Hepatocyte (in vitro differentiated cells): ENCODE results near the gene APOLD1. TPM values are rescaled to one million over a fixed set of nuclear protein-coding genes. Genes with fewer than 3 reads are reported as not detected.
A peak's percentile ranks its signal among the peaks of the same experiment; 100 is the strongest.

Experiments
- DNase-seq: peaks from one replicate; pipeline ENCODE4 v3.0.0-alpha.2; 2016; ENCODE audit warnings: low spot score
- H2AFZ ChIP-seq: fragments of 200-600 bp; sonication (generic); 2 replicates; pipeline ENCODE4 v1.6.0; 2016; ENCODE audit warnings: antibody characterized with exemption, mild to moderate bottlenecking
- H3K27ac ChIP-seq: fragments of 200-600 bp; sonication (generic); 2 replicates; pipeline ENCODE4 v1.5.1; 2016; ENCODE audit warnings: mild to moderate bottlenecking
- H3K27me3 ChIP-seq: fragments of 200-600 bp; sonication (generic); 2 replicates; pipeline ENCODE4 v1.6.1; 2016
- H3K36me3 ChIP-seq: fragments of 200-600 bp; sonication (generic); replicated peaks from 2 replicates; pipeline ENCODE4 v1.5.1; 2016; ENCODE audit warnings: low read depth; ENCODE audit not compliant: insufficient read depth
- H3K4me1 ChIP-seq: fragments of 200-600 bp; sonication (generic); 2 replicates; pipeline ENCODE4 v1.5.1; 2016; ENCODE audit warnings: mild to moderate bottlenecking, moderate library complexity; ENCODE audit not compliant: insufficient read depth
- H3K4me2 ChIP-seq: fragments of 200-600 bp; sonication (generic); 2 replicates; pipeline ENCODE4 v1.6.0; 2016
- H3K4me3 ChIP-seq: fragments of 200-600 bp; sonication (generic); 2 replicates; pipeline ENCODE4 v1.5.1; 2016; ENCODE audit warnings: mild to moderate bottlenecking
- H3K79me2 ChIP-seq: fragments of 200-600 bp; sonication (generic); 2 replicates; pipeline ENCODE4 v1.6.0; 2017; ENCODE audit warnings: mild to moderate bottlenecking
- H3K9me2 ChIP-seq: fragments of 200-600 bp; sonication (generic); replicated peaks from 2 replicates; pipeline ENCODE4 v1.6.0; 2017; ENCODE audit warnings: mild to moderate bottlenecking; ENCODE audit not compliant: insufficient read depth
- H3K9me3 ChIP-seq: fragments of 200-600 bp; sonication (generic); 2 replicates; pipeline ENCODE4 v1.5.1; 2016; ENCODE audit warnings: low read depth, mild to moderate bottlenecking
- H4K20me1 ChIP-seq: fragments of 200-600 bp; sonication (generic); 2 replicates; pipeline ENCODE4 v1.6.0; 2016; ENCODE audit warnings: mild to moderate bottlenecking; ENCODE audit not compliant: insufficient read depth, poor library complexity, severe bottlenecking
- CTCF ChIP-seq: fragments of 200-600 bp; sonication (generic); IDR thresholded peaks from 2 replicates; pipeline ENCODE4 v1.5.1; 2016; ENCODE audit warnings: antibody characterized with exemption, mild to moderate bottlenecking; ENCODE audit not compliant: poor library complexity
- EZH2 ChIP-seq: fragments of 200-600 bp; sonication (generic); IDR thresholded peaks from 2 replicates; pipeline ENCODE4 v1.6.1; 2016; ENCODE audit warnings: antibody characterized with exemption, mild to moderate bottlenecking, borderline replicate concordance
- EZH2phosphoT487 ChIP-seq: fragments of 200-600 bp; sonication (generic); IDR thresholded peaks from one replicate; pipeline ENCODE4 v1.6.1; 2018; ENCODE audit warnings: antibody characterized with exemption, mild to moderate bottlenecking, low read depth, moderate library complexity; ENCODE audit not compliant: unreplicated experiment, severe bottlenecking
- whole genome bisulfite sequencing: methylation state at CpG from one replicate; pipeline ENCODE4 v1.1.6; 2016; ENCODE audit warnings: low lambda C conversion rate; ENCODE audit errors: missing lambda C conversion rate; 5-methylcytosine and 5-hydroxymethylcytosine counted together
- polyA plus RNA-seq: library from polyadenylated mRNA; unstranded; fragments of >200 nt; fragmentation: Nextera tagmentation; extraction: Ambion mirVana; gene quantifications from 2 replicates; pipeline ENCODE4 v1.2.1, GENCODE V29; 2016
- total RNA-seq: library from RNA; depleted of rRNA; stranded (reverse); fragments of >200 nt; gene quantifications from 2 replicates; pipeline ENCODE4 v1.2.3, GENCODE V29; 2014

The APOLD1 gene
- total and polyA plus RNA-seq, 2 experiments from 2014 or later, result 1.5 to 6.0 TPM

GRCh38 chr12:12821975-12822374 lies 36.5 kb downstream of the APOLD1 start:
- DNase-seq, result no peak
- H3K9me2 ChIP-seq, result no peaks in the 10 kb centered on the region
- H3K79me2 ChIP-seq, result peaks cover 41% of the 10 kb centered on the region
- 97% methylated on average over 6 of the region's 6 CpGs for WGBS
- H3K9me3 ChIP-seq, result no peaks in the 10 kb centered on the region
- H3K4me3 ChIP-seq, result no peak overlapping the region
- no peak overlapping the region for H3K27ac ChIP-seq
- H3K4me2 ChIP-seq, result no peak overlapping the region
- H4K20me1 ChIP-seq, result peaks cover 7% of the 10 kb centered on the region
- no peaks in the 10 kb centered on the region for H3K36me3 ChIP-seq
- TF ChIP-seq EZH2phosphoT487 (no peak), EZH2 (no peak)
- no peaks in the 10 kb centered on the region for H3K27me3 ChIP-seq
- no peak overlapping the region for H2AFZ ChIP-seq
- peaks cover 19% of the 10 kb centered on the region for H3K4me1 ChIP-seq

- no peak for TF ChIP-seq CTCF
- no peak for TF ChIP-seq EZH2phosphoT487
- no peak for TF ChIP-seq EZH2
- Histone ChIP-seq H3K36me3 (no peaks in the 10 kb centered on the region), H3K27me3 (no peaks in the 10 kb centered on the region), H3K4me3 (no peak overlapping the region), H4K20me1 (peaks cover 7% of the 10 kb centered on the region), H3K9me2 (no peaks in the 10 kb centered on the region), H3K4me1 (peaks cover 19% of the 10 kb centered on the region), H3K79me2 (peaks cover 32% of the 10 kb centered on the region), H3K9me3 (no peaks in the 10 kb centered on the region), H3K27ac (peak overlapping the region; percentile 21), H3K4me2 (no peak overlapping the region), H2AFZ (no peak overlapping the region)
- 91% methylated on average over 4 of the region's 4 CpGs for WGBS
- no peak for DNase-seq
Measured at GRCh38 chr12:12822886-12823285, 37.4 kb downstream of the APOLD1 start.

GRCh38 chr12:12823300-12823699 lies 37.8 kb downstream of the APOLD1 start:
- Histone ChIP-seq H3K79me2 (peaks cover 28% of the 10 kb centered on the region), H3K4me1 (peaks cover 19% of the 10 kb centered on the region), H3K9me3 (no peaks in the 10 kb centered on the region), H4K20me1 (peaks cover 7% of the 10 kb centered on the region), H3K4me2 (no peak overlapping the region), H3K4me3 (no peak overlapping the region), H2AFZ (no peak overlapping the region), H3K9me2 (no peaks in the 10 kb centered on the region), H3K36me3 (no peaks in the 10 kb centered on the region), H3K27ac (peak overlapping the region; percentile 8), H3K27me3 (no peaks in the 10 kb centered on the region)
- no peak for DNase-seq
- TF ChIP-seq EZH2, result no peak
- no peak for TF ChIP-seq CTCF
- TF ChIP-seq EZH2phosphoT487, result no peak
- WGBS, result 61% methylated on average over 2 of the region's 2 CpGs

GRCh38 chr12:12823811-12824210 lies 38.4 kb downstream of the APOLD1 start:
- Histone ChIP-seq H3K4me1 (peaks cover 19% of the 10 kb centered on the region), H3K9me3 (no peaks in the 10 kb centered on the region), H3K27ac (peak overlapping the region; percentile 8), H3K36me3 (peaks cover 2% of the 10 kb centered on the region), H2AFZ (no peak overlapping the region), H3K9me2 (no peaks in the 10 kb centered on the region), H3K79me2 (peaks cover 24% of the 10 kb centered on the region), H4K20me1 (peaks cover 7% of the 10 kb centered on the region), H3K4me3 (no peak overlapping the region), H3K4me2 (no peak overlapping the region), H3K27me3 (no peaks in the 10 kb centered on the region)
- no peak for DNase-seq
- no peak for TF ChIP-seq EZH2
- TF ChIP-seq CTCF, result no peak
- TF ChIP-seq EZH2phosphoT487, result no peak
- WGBS, result 97% methylated on average over 5 of the region's 5 CpGs
